Transverse colon (tissue), 4 donors: ENCODE data around the gene PRRX2. TPM values are rescaled to one million over a fixed set of nuclear protein-coding genes. Genes with fewer than 3 reads are reported as not detected.

ENCODE experiments used
- DNase-seq: peaks from one replicate; pipeline ENCODE4 v3.0.0-alpha.2; 2019
- H3K27ac ChIP-seq, 4 donors: fragments of 200-600 bp; sonication (generic); 2 replicates each; pipeline ENCODE4 v1.5.1; 2016 to 2018; ENCODE audit warnings: inconsistent platforms in 4 of 4
- H3K27me3 ChIP-seq: fragments of 200-600 bp; sonication (generic); 2 replicates; pipeline ENCODE4 v1.5.1; 2017; ENCODE audit warnings: inconsistent platforms
- H3K36me3 ChIP-seq, 4 donors: fragments of 200-600 bp; sonication (generic); 2 replicates each; pipeline ENCODE4 v1.5.1; 2017 to 2019; ENCODE audit warnings: inconsistent platforms in 4 of 4
- H3K4me1 ChIP-seq, 4 donors: fragments of 200-600 bp; sonication (generic); 2 replicates each; pipeline ENCODE4 v1.5.1; 2017 to 2020; ENCODE audit warnings: inconsistent platforms in 4 of 4
- H3K4me3 ChIP-seq, 4 donors: fragments of 200-600 bp; sonication (generic); 1 replicate in 1 of 4; 2 replicates in 3 of 4; pipeline versions ENCODE4 v1.5.1 to v1.6.1; 2017 to 2019; ENCODE audit warnings: inconsistent platforms in 4 of 4
- H3K9me3 ChIP-seq, 2 donors: fragments of 200-600 bp; sonication (generic); 2 replicates each; pipeline ENCODE4 v1.5.1; 2017 to 2019; ENCODE audit warnings: inconsistent platforms in 2 of 2
- EP300 ChIP-seq: sonication (generic); formaldehyde crosslinking; IDR thresholded peaks from one replicate; pipeline ENCODE4 v1.6.1; 2017; ENCODE audit warnings: antibody characterized with exemption, low read depth
- POLR2A ChIP-seq: fragments of 450-650 bp; IDR thresholded peaks from one replicate; pipeline ENCODE4 v1.6.1; 2016; ENCODE audit warnings: antibody characterized with exemption, mild to moderate bottlenecking, moderate library complexity
- POLR2AphosphoS5 ChIP-seq, 3 donors: sonication (generic); formaldehyde crosslinking; IDR thresholded peaks; one replicate each; pipeline ENCODE4 v1.6.1; 2016; ENCODE audit warnings: antibody characterized with exemption in 3 of 3
- WGBS, 2 donors: methylation state at CpG; one replicate each; pipeline ENCODE4 v1.1.5; 2018; ENCODE audit warnings: low coverage in 1 of 2; 5-methylcytosine and 5-hydroxymethylcytosine counted together
- in situ Hi-C, 4 donors: fragments of 200-750 bp; cut with MboI; loops; one replicate each; pipeline versions ENCODE4 v1.15.0 to v1.15.1; 2017; ENCODE audit warnings: low sequenced_read_pairs in 3 of 4, low pct_ligation_motif_present in 1 of 4, low pct_unique_long_range_greater_than_20kb in 1 of 4
- intact Hi-C: fragments of 100-400 bp; cut with DNase I; formaldehyde crosslinking; loops from one replicate; pipeline ENCODE4 v1.15.1; 2023; ENCODE audit warnings: low total_unique reads
- total RNA-seq, 4 donors: library from RNA; depleted of rRNA; stranded (reverse); fragments of >200 nt; gene quantifications; one replicate each; pipeline ENCODE4 v1.1.0, GENCODE V29; 2016
- TF ChIP-seq, protein P1 (sequence below), 5 experiments: fragments of 200-600 bp in 3 of 5; fragments of 450-650 bp in 2 of 5; sonication (generic) in 3 of 5; IDR thresholded peaks; 1 replicate in 2 of 5; 2 replicates in 3 of 5; pipeline ENCODE4 v1.5.1; 2016 to 2017; ENCODE audit warnings: antibody characterized with exemption in 5 of 5, inconsistent platforms in 3 of 5, mild to moderate bottlenecking in 2 of 5, moderate library complexity in 1 of 5

Gene PRRX2
- total RNA-seq, 4 donors from 2014 or later = 0.41 TPM; not detected in 3

GRCh38 chr9:129720865-129721545 is 55.6 kb downstream of the PRRX2 start:
- H3K27me3 ChIP-seq = peaks cover 2% of the 10 kb centered on the region
- in situ Hi-C loops (no loop called here), intact Hi-C loops (no loop called here)
- no peak overlapping the region for H3K27ac ChIP-seq
- TF ChIP-seq EP300 (no peak), POLR2A (no peak), POLR2AphosphoS5 (IDR thresholded peaks at IDR 0.05) (no peak)
- TF ChIP-seq, protein P1, sequence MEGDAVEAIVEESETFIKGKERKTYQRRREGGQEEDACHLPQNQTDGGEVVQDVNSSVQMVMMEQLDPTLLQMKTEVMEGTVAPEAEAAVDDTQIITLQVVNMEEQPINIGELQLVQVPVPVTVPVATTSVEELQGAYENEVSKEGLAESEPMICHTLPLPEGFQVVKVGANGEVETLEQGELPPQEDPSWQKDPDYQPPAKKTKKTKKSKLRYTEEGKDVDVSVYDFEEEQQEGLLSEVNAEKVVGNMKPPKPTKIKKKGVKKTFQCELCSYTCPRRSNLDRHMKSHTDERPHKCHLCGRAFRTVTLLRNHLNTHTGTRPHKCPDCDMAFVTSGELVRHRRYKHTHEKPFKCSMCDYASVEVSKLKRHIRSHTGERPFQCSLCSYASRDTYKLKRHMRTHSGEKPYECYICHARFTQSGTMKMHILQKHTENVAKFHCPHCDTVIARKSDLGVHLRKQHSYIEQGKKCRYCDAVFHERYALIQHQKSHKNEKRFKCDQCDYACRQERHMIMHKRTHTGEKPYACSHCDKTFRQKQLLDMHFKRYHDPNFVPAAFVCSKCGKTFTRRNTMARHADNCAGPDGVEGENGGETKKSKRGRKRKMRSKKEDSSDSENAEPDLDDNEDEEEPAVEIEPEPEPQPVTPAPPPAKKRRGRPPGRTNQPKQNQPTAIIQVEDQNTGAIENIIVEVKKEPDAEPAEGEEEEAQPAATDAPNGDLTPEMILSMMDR (IDR thresholded peaks at IDR 0.05) = no peak
- DNase-seq = no peak
- WGBS, 2 donors = 71% methylated on average over 25 of the region's 25 CpGs; no CpG with 5 or more reads in 1 of the 2 donors
- H3K4me1 ChIP-seq = no peaks in the 10 kb centered on the region
- no peak overlapping the region for H3K4me3 ChIP-seq
- H3K36me3 ChIP-seq = no peaks in the 10 kb centered on the region
- no peaks in the 10 kb centered on the region for H3K9me3 ChIP-seq

- TF ChIP-seq, protein P1 (IDR thresholded peaks at IDR 0.05) = no peak
- TF ChIP-seq EP300 = no peak
- TF ChIP-seq POLR2A = no peak
- TF ChIP-seq POLR2AphosphoS5 (IDR thresholded peaks at IDR 0.05) = no peak
- H3K27me3 ChIP-seq = peaks cover 11% of the 10 kb centered on the region
- peaks cover 0 to 5% (median 1%) of the 10 kb centered on the region in 4 donors for H3K4me1 ChIP-seq
- WGBS, 2 donors = 80% methylated on average over 5 of the region's 5 CpGs; no CpG with 5 or more reads in 1 of the 2 donors
- H3K27ac ChIP-seq = no peak overlapping the region
- no peak overlapping the region for H3K4me3 ChIP-seq
- no peaks in the 10 kb centered on the region for H3K36me3 ChIP-seq
- intact Hi-C loops (no loop called here), in situ Hi-C loops (no loop called here)
- DNase-seq = no peak
- H3K9me3 ChIP-seq = no peaks in the 10 kb centered on the region
Measured at GRCh38 chr9:129722913-129723312, 57.5 kb downstream of the PRRX2 start.

DNA sequence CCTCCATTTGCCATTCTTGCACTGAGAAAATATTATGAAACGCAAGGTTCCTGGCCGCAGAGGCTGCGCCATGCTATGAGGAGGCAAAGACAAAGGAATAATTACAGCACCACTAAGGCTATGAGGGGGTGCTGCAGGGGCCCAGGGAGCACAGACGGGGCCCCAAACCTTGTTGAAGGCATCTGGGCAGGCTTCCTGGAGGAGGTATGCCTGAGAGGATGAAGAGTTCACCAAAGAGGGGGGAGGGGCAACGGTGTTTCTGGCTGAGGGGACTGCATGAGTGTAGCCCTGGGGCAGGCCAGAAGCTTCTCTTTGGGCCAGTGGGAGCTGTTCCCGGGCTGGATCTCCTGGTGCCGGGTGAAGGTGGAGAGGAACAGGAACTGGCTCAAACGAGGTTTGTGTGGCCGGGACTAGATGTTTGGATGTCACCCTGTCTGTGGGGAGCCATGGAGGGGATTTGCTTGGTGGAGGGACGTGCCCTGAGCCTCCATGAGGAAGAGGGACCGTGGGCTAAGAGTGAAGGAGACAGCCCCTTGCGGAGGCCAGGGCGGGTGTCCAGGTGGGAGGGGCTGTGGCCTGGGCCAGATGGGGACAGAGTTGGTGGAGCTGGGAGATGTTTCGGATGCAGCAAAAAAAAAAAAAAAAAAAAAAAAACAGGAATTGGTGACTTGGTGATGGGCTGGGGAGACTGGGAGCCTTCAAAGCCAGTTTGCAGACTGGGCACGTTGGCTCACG is 59.2 kb downstream of the PRRX2 start:
- Histone ChIP-seq H3K27ac (no peak overlapping the region), H3K9me3 (no peaks in the 10 kb centered on the region), H3K27me3 (peaks cover 18% of the 10 kb centered on the region), H3K4me1 (peaks cover 0 to 5% (median 1%) of the 10 kb centered on the region in 4 donors), H3K36me3 (no peaks in the 10 kb centered on the region), H3K4me3 (no peak overlapping the region)
- WGBS, 2 donors = 76 to 93% methylated on average over 5 to 16 of the region's 16 CpGs
- in situ Hi-C loops (no loop called here), intact Hi-C loops (no loop called here)
- TF ChIP-seq, protein P1 (IDR thresholded peaks at IDR 0.05) = no peak
- TF ChIP-seq EP300 (no peak), POLR2A (no peak), POLR2AphosphoS5 (IDR thresholded peaks at IDR 0.05) (no peak)
- DNase-seq = no peak

GRCh38 chr9:129725795-129726251 is 60.4 kb downstream of the PRRX2 start:
- H3K36me3 ChIP-seq = no peaks in the 10 kb centered on the region
- peaks cover 22% of the 10 kb centered on the region for H3K27me3 ChIP-seq
- H3K9me3 ChIP-seq = no peaks in the 10 kb centered on the region
- in situ Hi-C loops = no loop called here
- no peak overlapping the region for H3K4me3 ChIP-seq
- intact Hi-C loops = no loop called here
- WGBS, 2 donors = 23% methylated on average over 10 of the region's 10 CpGs; no CpG with 5 or more reads in 1 of the 2 donors
- TF ChIP-seq POLR2A (no peak), EP300 (no peak), POLR2AphosphoS5 (IDR thresholded peaks at IDR 0.05) (no peak)
- TF ChIP-seq, protein P1 (IDR thresholded peaks at IDR 0.05) = no peak
- no peak overlapping the region for H3K27ac ChIP-seq
- DNase-seq = no peak
- peaks cover 0 to 5% (median 1%) of the 10 kb centered on the region in 4 donors for H3K4me1 ChIP-seq
